ACC112 (cell line): Measurements from ENCODE around the gene SLC7A5.

Source experiments
- H2AFZ ChIP-seq: fragments of 200-600 bp; sonication (generic); one replicate; pipeline ENCODE4 v1.6.0; 2017; ENCODE audit warnings: antibody characterized with exemption, low read length; ENCODE audit not compliant: unreplicated experiment
- H3K27ac ChIP-seq: fragments of 200-600 bp; sonication (generic); 2 replicates; pipeline ENCODE4 v1.5.1; 2014; ENCODE audit warnings: low read depth, mild to moderate bottlenecking, antibody characterized with exemption, low read length, moderate library complexity
- H3K27me3 ChIP-seq: fragments of 200-600 bp; sonication (generic); 2 replicates; pipeline ENCODE4 v1.6.1; 2014; ENCODE audit warnings: mild to moderate bottlenecking, antibody characterized with exemption, low read length, moderate library complexity, mixed read lengths; ENCODE audit not compliant: insufficient read depth
- H3K36me3 ChIP-seq: fragments of 200-600 bp; sonication (generic); 2 replicates; pipeline ENCODE4 v1.6.1; 2016; ENCODE audit warnings: mild to moderate bottlenecking, antibody characterized with exemption, low read length, moderate library complexity, mixed read lengths; ENCODE audit not compliant: insufficient read depth
- H3K4me1 ChIP-seq: fragments of 200-600 bp; sonication (generic); one replicate; pipeline ENCODE4 v1.6.1; 2016; ENCODE audit warnings: low read length, mixed read lengths; ENCODE audit not compliant: insufficient read depth, unreplicated experiment, control insufficient read depth
- H3K4me3 ChIP-seq: fragments of 200-600 bp; sonication (generic); 2 replicates; pipeline ENCODE4 v1.5.1; 2014; ENCODE audit warnings: mild to moderate bottlenecking, low read depth, low read length
- H3K79me2 ChIP-seq: fragments of 200-600 bp; sonication (generic); one replicate; pipeline ENCODE4 v1.6.0; 2016; ENCODE audit warnings: low read length; ENCODE audit not compliant: control insufficient read depth, unreplicated experiment, insufficient read depth

Gene SLC7A5

DNA sequence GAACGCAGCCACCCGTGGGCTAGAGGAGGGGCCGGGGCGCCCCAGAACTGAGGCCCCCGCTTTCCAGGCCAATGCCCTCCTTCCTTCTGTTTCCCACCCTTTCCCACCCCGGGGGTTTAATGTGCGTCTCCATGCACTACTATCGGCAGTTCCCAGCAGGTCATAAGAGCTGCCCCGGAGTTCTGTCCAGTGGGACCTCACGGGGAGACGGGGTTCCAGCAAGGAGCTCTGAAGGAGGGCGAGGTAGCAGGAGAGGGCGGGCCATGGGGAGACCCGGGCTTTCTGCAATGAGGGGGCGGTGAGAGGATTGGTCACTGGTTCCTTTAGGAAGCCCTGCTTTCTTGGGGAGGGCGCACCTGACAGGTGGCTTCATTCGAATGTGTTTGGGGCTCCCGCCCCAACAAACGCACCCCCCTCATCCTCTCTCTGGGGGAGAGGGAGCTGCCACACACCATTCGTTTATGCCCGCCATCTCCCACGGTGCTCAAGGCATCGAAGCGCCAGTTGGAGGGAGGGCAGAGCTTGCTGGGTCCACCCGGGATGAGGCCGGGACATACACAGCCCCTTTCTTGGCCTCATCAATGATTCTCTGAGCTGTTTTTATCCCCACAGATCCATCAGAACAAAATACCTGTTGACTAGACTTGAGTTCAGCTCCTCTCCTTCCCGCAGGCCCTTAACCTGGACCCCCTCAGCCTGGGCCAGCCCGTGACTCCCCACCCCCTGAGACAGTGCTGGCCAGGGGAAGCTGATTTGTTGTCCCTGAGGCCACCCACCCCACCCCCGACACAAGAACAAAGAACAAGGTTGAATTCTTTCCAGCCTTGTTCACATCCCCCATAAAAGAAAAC, 44.1 kb downstream of the SLC7A5 start:
- no peaks in the 10 kb centered on the region for H3K79me2 ChIP-seq
- no peaks in the 10 kb centered on the region for H3K36me3 ChIP-seq
- H3K4me1 ChIP-seq, result no peaks in the 10 kb centered on the region
- H2AFZ ChIP-seq, result no peak overlapping the region
- no peak overlapping the region for H3K4me3 ChIP-seq
- H3K27ac ChIP-seq, result no peak overlapping the region
- 0 out of 2 replicates have a peak, but pooled peaks cover 7% of the 10 kb centered on the region for H3K27me3 ChIP-seq

DNA sequence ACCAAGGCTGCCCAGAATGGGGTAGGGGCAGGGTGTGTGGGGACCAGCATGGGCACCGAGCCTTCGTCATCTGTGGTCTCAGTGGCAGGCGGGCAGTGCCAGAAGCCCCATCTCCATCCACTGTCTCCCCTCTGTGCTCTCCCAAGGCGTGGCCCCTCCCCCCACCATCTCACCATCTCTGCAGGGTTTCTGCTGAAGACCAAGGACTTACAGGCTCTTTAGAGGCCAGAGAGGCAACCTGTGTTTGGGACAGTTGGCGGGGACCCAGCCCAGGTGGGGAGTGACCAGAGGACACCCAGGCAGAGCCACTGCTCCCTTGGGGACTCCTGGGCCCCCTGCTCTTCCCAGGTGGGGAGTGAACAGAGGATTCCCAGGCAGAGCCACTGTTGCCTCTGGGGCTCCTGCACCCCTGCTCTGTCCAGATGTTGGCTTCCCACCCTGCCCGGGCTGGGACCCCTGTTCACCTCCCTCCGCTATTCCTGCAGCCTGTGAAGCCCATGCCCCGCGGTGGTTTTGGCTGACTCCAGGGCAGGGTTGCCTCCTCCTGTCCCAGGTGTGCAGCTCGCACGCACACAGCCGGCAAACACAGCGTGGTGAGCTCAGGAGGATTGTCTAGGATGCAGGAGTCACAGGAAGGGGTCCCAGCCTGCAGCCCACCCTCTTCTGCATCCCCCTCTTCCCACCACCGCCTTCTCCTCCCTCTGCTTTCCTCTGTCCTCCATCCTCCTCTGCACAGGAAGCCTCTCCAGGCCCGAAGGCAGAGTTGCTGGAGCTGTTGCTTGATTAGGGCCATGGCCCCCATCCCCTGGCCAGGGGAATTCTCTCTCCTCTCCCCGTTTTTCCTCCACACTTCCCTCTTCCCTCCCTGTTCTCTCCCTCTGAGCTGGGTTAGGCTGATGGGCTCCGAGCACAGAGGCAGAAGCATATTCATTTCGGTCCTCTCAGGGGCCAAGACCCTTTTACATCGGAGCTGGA, 45.0 kb downstream of the SLC7A5 start:
- H3K4me3 ChIP-seq, result no peak overlapping the region
- no peak overlapping the region for H3K27ac ChIP-seq
- no peaks in the 10 kb centered on the region for H3K79me2 ChIP-seq
- H3K27me3 ChIP-seq, result 0 out of 2 replicates have a peak, but pooled peaks cover 7% of the 10 kb centered on the region
- H3K36me3 ChIP-seq, result no peaks in the 10 kb centered on the region
- H2AFZ ChIP-seq, result no peak overlapping the region
- H3K4me1 ChIP-seq, result no peaks in the 10 kb centered on the region

DNA sequence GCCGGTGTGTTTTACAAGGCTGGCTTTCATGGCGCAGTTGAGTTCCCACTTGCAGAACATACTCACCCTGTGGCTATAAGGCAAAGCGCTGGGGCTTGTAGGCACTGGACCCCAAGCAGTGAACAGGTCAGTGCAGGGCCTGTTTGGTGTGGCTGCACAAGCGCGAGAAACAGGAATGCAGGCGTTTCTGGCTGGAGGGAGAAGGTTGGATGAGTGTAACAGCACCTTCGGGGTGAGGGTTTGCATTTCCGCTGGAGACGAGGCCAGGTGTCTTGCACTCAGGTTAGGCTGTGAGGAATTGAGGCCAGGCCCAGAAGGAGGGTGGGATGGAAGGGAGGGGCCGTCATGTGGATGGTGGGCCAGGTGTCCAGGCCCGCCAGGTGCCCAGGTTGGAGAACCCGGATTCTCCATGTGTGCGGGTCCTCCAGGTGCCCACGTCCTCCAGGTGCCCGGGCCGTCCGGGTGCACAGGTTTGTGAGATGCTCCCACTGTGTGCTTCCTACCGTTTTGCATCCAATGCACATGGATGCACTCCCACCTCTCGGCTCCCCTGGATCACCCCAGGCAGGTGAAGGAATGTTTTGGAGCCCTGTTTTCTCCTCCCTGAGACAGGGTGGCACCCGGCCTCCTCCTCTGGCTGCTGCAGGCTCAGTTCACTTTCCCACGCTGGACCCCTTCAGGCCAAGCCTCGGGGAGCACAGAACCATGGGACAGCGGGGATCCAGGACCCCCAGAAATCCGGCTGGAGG, 46.0 kb downstream of the SLC7A5 start:
- Histone ChIP-seq H2AFZ (no peak overlapping the region), H3K4me3 (no peak overlapping the region), H3K27ac (no peak overlapping the region), H3K4me1 (no peaks in the 10 kb centered on the region), H3K79me2 (no peaks in the 10 kb centered on the region), H3K36me3 (no peaks in the 10 kb centered on the region), H3K27me3 (0 out of 2 replicates have a peak, but pooled peaks cover 7% of the 10 kb centered on the region)

DNA sequence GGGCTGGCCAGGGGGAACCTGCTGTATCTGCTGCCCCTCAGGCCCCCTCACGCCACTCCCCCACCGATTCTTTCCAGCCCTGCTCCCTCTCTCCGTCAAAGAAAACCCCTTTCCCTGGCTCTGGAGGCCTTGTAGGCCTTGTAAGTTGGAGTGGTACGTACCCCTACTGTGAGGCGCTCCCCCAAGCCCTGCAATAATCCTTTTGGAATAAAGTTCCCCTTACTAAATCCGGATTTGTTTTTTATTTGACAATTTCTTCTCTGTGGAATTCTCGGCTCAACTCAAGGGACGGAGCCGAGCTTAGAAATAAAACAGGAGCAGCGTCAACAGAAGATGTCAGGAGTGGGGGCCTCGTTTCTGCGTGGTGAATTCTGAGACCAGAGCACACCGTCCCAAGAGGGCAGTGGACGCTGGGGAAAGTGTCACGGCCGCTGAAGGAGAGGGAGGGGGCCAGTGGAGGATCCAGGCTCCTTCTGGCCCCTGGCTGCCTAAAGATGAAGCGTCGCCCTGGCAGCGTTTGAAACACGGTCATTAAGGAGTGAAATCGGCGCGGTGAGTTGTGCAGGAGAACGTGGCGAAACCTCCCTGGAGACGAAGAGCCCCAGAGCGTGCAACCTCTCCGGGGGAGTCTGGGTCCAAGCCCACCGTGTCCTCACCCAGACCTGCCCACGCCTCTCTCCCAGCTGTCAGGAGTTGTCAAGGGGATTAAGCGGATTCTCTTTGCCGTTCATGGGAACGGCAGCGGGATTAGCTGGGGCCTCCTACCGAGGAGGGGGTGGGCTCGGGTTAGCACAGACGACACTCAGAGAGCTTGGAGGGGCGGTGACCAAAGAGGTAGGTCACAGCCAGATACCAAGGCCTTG, 47.0 kb downstream of the SLC7A5 start:
- no peaks in the 10 kb centered on the region for H3K79me2 ChIP-seq
- 0 out of 2 replicates have a peak, but pooled peaks cover 7% of the 10 kb centered on the region for H3K27me3 ChIP-seq
- H3K4me1 ChIP-seq, result no peaks in the 10 kb centered on the region
- no peaks in the 10 kb centered on the region for H3K36me3 ChIP-seq
- no peak overlapping the region for H3K27ac ChIP-seq
- no peak overlapping the region for H3K4me3 ChIP-seq
- no peak overlapping the region for H2AFZ ChIP-seq

DNA sequence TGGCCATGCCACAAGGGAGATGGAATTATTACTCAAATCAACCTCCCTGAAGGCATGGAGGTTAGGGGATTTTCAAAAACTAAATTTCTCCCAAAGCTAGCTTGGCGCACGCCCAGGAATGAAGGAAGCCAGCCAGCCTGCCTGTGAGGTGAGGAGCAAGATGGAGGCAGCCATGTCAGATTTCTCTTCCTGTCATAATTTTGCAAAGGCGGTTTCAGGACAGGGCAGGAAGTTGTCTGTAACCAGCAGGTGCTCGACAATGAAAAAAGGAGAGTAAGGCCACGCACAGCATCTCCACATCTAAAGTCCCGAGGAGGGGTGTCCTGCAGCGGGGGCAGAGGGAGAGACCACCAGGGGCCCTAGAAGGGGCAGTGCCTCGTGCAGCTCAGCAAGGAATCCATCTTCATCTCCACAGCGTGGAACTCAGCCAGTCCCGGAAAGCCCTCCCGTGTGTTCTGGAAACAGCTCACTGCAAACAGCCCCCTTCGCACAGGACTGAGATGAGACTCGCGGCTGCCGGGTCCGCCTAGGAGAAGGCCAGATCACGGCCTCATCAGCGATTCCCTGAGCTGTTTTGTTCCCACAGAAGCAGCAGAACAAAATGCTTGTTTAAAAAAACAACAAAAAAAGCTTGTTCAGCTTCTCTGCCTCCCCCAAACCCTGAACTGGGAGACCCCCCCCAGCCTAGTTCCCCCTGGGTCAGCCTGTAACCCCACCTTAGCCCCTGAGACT, 47.8 kb downstream of the SLC7A5 start:
- no peaks in the 10 kb centered on the region for H3K4me1 ChIP-seq
- no peaks in the 10 kb centered on the region for H3K36me3 ChIP-seq
- no peak overlapping the region for H3K4me3 ChIP-seq
- 0 out of 2 replicates have a peak, but pooled peaks cover 7% of the 10 kb centered on the region for H3K27me3 ChIP-seq
- H2AFZ ChIP-seq, result no peak overlapping the region
- no peaks in the 10 kb centered on the region for H3K79me2 ChIP-seq
- H3K27ac ChIP-seq, result no peak overlapping the region

DNA sequence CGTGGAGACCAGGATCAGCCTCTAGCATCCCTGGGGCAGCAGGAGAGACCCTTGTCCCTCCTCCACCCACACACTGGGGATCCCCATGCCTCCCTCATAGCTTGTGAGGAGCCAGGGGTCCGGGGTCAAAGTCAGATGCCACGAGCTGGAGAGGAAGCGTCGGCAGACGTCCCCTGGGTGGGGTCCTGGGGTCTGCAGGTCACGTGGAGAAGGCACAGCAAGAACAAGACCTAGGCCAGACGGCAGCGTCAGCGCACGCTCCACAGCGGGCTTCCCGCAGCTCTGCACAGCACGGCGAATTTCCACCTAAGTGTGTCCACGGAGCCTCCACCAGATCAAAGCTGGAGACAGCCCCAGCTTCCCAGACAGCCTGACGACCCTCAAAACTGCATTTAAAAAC, 49.3 kb downstream of the SLC7A5 start:
- H3K27ac ChIP-seq, result no peak overlapping the region
- H3K27me3 ChIP-seq, result 0 out of 2 replicates have a peak, but pooled peaks cover 7% of the 10 kb centered on the region
- no peaks in the 10 kb centered on the region for H3K36me3 ChIP-seq

DNA sequence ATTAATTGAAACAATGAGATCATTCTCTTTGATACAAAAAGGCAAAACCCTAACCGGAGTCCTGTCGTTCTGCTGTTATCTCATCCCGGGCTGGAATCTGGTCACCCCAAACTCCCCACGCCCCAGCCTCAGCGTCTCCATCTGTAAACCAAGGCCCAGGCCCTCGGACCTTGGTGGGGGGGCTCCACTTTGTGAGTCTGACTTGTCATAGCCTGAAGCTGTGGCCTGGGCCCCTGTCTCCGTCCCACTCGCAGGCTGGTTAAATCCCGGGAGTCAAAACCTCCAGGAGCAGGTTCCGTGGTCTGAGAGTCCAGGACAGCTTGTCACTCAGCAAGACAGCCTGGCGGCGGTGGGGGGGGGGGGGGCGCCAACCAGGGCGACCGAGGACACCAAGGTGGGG, 50.0 kb downstream of the SLC7A5 start:
- no peaks in the 10 kb centered on the region for H3K36me3 ChIP-seq
- H3K27ac ChIP-seq, result no peak overlapping the region
- no peaks in the 10 kb centered on the region for H3K4me1 ChIP-seq
- no peak overlapping the region for H3K4me3 ChIP-seq
- no peaks in the 10 kb centered on the region for H3K79me2 ChIP-seq
- no peak overlapping the region for H2AFZ ChIP-seq
- H3K27me3 ChIP-seq, result 0 out of 2 replicates have a peak, but pooled peaks cover under 1% of the 10 kb centered on the region

More for the DNA sequence above, 49.3 kb downstream of the SLC7A5 start:
- no peaks in the 10 kb centered on the region for H3K4me1 ChIP-seq
- no peak overlapping the region for H2AFZ ChIP-seq
- no peak overlapping the region for H3K4me3 ChIP-seq
- no peaks in the 10 kb centered on the region for H3K79me2 ChIP-seq

DNA sequence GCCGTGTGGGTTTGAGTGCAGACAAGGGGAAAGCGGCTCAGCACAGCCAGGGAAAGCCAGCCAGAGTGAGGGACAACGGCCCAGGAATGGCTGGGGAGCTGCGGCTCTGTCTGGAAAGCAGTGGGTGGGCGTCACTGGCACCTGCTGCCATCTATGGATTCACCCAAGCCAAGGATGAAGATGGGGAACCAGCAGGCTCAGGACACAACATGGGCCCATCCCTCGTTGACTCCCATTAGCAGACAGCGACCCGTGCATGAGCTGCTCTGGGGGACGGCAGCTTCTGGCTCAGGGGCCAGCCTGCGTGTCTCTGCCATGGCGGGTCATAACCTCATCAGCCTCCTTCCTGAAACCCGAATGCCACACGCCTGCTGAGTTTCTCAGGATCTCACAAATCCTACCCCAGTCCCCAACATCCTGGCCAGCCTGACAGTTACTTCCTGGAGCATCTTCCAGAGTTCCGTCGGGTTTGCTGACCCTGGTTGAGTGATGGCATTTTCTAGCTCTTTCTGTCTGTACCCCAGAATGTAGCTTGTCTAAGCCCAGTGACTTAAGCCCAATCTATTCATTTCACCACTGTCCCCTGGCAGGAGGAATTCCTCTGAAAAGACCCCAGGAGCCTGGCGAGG, 50.7 kb downstream of the SLC7A5 start:
- H3K27ac ChIP-seq, result no peak overlapping the region
- H3K4me1 ChIP-seq, result no peaks in the 10 kb centered on the region
- H3K36me3 ChIP-seq, result no peaks in the 10 kb centered on the region

DNA sequence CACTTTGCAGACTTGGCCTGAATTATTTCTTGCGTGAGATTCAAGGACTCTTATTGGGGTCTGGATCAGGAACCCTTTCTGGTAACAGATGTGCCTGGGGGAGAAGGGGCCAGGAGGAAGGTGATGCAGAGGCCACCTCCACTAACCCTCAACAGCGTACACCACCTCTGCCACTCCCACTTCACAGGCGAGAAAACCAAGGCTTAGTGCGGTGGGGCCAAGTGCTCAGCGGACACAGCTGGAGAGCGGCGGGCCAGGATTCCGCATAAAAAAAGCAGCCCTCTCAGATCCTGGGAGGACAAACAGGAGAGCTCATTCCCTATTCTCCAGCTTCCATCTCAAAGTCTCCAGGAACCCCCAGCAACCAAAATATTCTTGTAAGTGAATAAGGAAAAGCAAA, 51.4 kb downstream of the SLC7A5 start:
- H3K4me3 ChIP-seq, result no peak overlapping the region
- no peaks in the 10 kb centered on the region for H3K36me3 ChIP-seq
- no peak overlapping the region for H3K27ac ChIP-seq

More for the DNA sequence above, 50.7 kb downstream of the SLC7A5 start:
- H3K79me2 ChIP-seq, result no peaks in the 10 kb centered on the region
- H2AFZ ChIP-seq, result no peak overlapping the region
- H3K27me3 ChIP-seq, result no peaks in the 10 kb centered on the region
- no peak overlapping the region for H3K4me3 ChIP-seq

More for the DNA sequence above, 51.4 kb downstream of the SLC7A5 start:
- Histone ChIP-seq H3K4me1 (no peaks in the 10 kb centered on the region), H2AFZ (no peak overlapping the region), H3K27me3 (no peaks in the 10 kb centered on the region), H3K79me2 (no peaks in the 10 kb centered on the region)
